Keratinocyte (primary cell): ENCODE results near the gene HK2.

Experiments used
- EZH2 ChIP-seq: IDR thresholded peaks from one replicate; pipeline ENCODE4 v1.6.1; 2012; ENCODE audit warnings: inconsistent platforms, mild to moderate bottlenecking, low read length, moderate library complexity
- TF ChIP-seq, protein P1 (sequence below), 3 experiments: IDR thresholded peaks in 1 of 3; conservative IDR thresholded peaks in 1 of 3; optimal IDR thresholded peaks in 1 of 3; 2 replicates in 2 of 3; 3 replicates in 1 of 3; pipeline versions ENCODE3 to v1.5.1; 2011; ENCODE audit warnings: low read length in 3 of 3, mild to moderate bottlenecking in 3 of 3, moderate library complexity in 2 of 3, control low read depth in 1 of 3, inconsistent platforms in 1 of 3; ENCODE audit not compliant: insufficient read depth in 2 of 3; ENCODE audit errors: extremely low read depth in 1 of 3

DNA sequence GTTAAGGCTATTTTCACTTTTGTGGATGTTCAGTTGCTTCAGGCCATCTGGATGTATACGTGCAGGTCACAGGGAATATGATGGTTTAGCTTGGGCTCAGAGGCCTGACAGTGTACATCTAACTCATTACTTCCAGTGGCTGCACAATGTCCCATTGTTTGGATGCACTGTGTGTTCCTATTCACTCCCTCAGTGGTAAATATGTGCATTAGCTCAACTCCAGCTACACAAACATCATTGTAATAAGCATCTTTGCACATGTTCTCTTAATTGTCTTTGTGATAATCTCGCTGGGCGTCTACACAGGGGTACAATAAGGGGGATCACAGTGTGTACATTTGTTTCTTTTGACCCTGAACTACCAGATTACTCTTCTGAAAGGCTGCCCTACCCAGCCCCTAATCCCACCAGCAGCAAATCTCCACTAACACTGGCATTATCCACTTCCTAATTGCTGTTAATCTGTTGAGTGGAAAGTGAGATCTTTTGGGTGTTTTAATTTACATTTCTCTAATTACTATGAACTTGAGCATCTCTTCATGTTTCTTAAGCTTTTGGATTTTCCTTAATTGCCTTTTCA, 68.4 kb downstream of the HK2 start:
- TF ChIP-seq, protein P1, sequence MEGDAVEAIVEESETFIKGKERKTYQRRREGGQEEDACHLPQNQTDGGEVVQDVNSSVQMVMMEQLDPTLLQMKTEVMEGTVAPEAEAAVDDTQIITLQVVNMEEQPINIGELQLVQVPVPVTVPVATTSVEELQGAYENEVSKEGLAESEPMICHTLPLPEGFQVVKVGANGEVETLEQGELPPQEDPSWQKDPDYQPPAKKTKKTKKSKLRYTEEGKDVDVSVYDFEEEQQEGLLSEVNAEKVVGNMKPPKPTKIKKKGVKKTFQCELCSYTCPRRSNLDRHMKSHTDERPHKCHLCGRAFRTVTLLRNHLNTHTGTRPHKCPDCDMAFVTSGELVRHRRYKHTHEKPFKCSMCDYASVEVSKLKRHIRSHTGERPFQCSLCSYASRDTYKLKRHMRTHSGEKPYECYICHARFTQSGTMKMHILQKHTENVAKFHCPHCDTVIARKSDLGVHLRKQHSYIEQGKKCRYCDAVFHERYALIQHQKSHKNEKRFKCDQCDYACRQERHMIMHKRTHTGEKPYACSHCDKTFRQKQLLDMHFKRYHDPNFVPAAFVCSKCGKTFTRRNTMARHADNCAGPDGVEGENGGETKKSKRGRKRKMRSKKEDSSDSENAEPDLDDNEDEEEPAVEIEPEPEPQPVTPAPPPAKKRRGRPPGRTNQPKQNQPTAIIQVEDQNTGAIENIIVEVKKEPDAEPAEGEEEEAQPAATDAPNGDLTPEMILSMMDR (optimal IDR thresholded peaks at IDR 0.05 in 1 of 3, IDR thresholded peaks at IDR 0.05 in 1 of 3, conservative IDR thresholded peaks at IDR 0.05 in 1 of 3; ENCODE audit: extremely low read depth in 1 of 3, insufficient read depth in 2 of 3, low read length in 3 of 3): no peak
- TF ChIP-seq EZH2: no peak
